Liver (tissue), 3 donors: ENCODE measurements around the gene UTRN.

Source experiments
- CTCF ChIP-seq: fragments of 150-350 bp; IDR thresholded peaks from 2 replicates; pipeline ENCODE4 v1.5.1; 2017; ENCODE audit warnings: improper control_type of control experiment, low read depth, low read length; ENCODE audit not compliant: missing input control
- REST ChIP-seq: IDR thresholded peaks from 2 replicates; pipeline ENCODE4 v1.6.1; 2016; ENCODE audit warnings: antibody characterized with exemption, mild to moderate bottlenecking
- SP1 ChIP-seq: IDR thresholded peaks from 2 replicates; pipeline ENCODE4 v1.6.1; 2018; ENCODE audit warnings: antibody characterized with exemption, mild to moderate bottlenecking
- YY1 ChIP-seq: IDR thresholded peaks from 2 replicates; pipeline ENCODE4 v1.6.1; 2016; ENCODE audit warnings: antibody characterized with exemption, mild to moderate bottlenecking
- donor health status: healthy.
- donor health status: healthy.

GRCh38 chr6:144316862-144317195 is 31.7 kb downstream of the UTRN start:
- no peak for TF ChIP-seq YY1
- TF ChIP-seq SP1: no peak
- TF ChIP-seq REST: no peak
- no peak for TF ChIP-seq CTCF
